KOPT-K1 (cell line): ENCODE measurements around the gene RAB38.

Source experiments
- H3K27ac ChIP-seq: fragments of 200-600 bp; sonication (generic); 2 replicates; pipeline ENCODE4 v1.5.1; 2016; ENCODE audit warnings: antibody characterized with exemption, mild to moderate bottlenecking, low read depth, low read length; ENCODE audit not compliant: poor library complexity, severe bottlenecking
- H3K36me3 ChIP-seq: fragments of 200-600 bp; sonication (generic); 2 replicates; pipeline ENCODE4 v1.5.1; 2017; ENCODE audit warnings: antibody characterized with exemption, mild to moderate bottlenecking, low read length, moderate library complexity; ENCODE audit not compliant: insufficient read depth
- H3K9me3 ChIP-seq: fragments of 200-600 bp; sonication (generic); 2 replicates; pipeline ENCODE4 v1.5.1; 2017; ENCODE audit warnings: antibody characterized with exemption, low read length, mild to moderate bottlenecking; ENCODE audit not compliant: insufficient read depth, poor library complexity, severe bottlenecking

Gene RAB38

DNA sequence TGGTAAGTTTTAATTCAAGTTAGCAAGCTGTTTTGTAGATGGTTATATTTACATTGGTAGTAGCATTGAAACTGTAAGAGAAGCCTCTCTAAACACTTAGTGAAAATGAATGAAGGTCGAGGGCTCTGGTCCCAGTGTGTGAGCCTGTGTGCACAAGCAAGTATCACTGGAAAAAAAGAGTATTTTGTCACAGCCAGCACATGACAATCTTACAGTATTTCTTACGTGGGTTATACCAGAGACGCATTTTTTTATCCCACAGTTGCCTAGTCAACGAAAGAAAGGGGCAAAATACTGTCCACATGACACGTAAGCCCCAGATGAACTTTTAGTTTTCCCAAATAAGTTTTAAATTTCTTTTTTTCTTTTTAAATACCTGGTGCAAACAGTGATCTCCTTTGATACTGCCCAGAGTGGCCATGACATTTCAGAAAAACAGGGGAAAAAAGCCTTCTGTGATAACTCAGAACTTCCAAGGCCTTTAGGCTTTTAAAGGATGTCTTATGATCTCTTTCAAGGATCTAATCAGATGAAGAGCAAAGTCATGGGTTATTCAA lies 23.5 kb downstream of the RAB38 start:
- Histone ChIP-seq H3K27ac (no peak overlapping the region), H3K9me3 (peaks cover 13% of the 10 kb centered on the region), H3K36me3 (no peaks in the 10 kb centered on the region)

DNA sequence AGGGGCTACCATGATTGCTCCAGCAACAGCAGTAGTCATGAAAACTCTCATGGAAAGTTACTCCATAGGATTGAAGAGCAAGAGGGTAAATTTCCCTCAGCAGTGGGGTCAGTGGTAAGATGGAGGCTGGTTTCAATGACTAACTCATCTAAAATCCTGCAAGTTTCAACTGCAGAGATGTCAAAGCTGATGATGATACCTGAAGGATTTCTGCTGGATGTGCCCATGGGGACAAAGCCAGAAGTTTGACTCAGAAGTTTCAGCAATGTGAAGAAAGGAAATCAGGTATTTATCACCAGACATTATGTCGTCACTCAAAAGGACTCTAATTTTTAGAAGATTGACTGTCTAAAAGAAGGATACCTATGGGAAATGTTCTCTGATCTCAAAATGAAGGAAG lies 29.1 kb downstream of the RAB38 start:
- no peak overlapping the region for H3K27ac ChIP-seq
- H3K9me3 ChIP-seq, result no peaks in the 10 kb centered on the region
- no peaks in the 10 kb centered on the region for H3K36me3 ChIP-seq

DNA sequence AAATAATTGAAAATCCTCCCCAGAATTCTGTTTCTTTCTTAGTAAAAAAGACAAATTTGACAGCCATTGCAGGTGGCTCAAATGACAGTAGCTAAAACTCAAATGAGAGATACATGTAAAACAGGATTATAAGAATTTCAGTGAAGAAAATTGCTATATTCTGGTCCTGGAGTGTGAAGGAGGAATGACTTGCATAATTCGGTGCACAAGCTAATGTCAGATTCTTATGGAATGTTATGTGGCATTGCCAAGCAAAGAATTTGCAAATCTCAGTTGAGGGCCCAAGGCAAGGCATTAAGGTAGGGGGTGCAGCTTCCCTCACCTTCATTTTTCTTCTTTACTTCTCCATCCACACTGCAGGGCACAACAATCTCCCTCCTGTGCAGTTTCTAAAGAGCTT lies 35.4 kb downstream of the RAB38 start:
- H3K27ac ChIP-seq, result no peak overlapping the region
- no peaks in the 10 kb centered on the region for H3K9me3 ChIP-seq
- no peaks in the 10 kb centered on the region for H3K36me3 ChIP-seq

DNA sequence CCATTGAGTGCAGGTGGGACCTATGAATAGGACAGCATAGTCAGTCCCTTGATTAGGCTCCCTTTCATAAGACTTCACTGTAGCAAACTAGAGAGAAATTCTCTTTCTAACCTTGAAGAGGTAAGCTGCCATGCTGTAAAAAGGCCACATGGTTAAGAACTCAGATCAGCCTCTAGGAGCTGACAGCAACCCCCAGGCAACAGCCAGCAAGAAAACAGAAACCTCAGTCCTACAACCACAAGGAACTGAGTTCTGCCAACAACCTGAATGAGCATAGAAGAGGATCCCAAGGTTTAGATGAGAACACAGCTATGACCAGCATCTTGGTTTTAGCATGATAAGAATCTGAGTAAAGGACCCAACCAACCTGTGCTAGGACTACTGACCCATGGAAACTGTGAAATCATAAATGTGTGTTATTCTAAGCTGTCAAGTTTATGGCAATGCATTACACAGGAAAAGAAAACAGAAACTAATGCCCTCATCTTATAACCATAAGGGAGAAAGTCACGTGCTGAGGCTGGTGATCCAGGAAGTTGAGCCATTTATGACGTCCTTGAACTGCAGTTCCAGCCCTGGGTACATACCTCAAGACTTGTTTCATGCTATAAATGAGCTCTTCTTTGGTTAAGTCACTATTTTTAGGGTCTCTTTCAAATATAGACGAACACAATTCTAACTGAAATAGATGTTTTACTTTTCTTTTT lies 43.3 kb downstream of the RAB38 start:
- Histone ChIP-seq H3K36me3 (no peaks in the 10 kb centered on the region), H3K9me3 (peaks cover 3% of the 10 kb centered on the region), H3K27ac (no peak overlapping the region)

DNA sequence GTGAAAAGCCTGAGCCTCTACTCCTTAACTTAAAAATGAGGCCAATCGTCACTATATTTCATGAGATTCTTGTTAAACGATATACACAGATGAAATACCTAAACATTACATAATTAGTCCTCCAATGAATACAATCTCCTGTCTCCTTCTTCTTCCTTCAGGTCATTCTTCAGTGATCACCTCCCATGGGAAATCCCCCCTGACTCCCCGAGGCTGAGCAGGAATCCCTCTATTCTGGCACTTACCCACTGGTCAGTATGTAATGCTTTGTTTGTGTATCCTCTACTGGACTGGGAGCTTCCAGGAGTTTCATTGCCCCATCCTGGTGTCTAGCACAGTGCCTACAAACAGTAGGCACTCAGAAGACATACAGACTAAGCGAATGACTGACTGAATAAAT lies 52.3 kb downstream of the RAB38 start:
- H3K27ac ChIP-seq, result no peak overlapping the region
- H3K36me3 ChIP-seq, result no peaks in the 10 kb centered on the region

DNA sequence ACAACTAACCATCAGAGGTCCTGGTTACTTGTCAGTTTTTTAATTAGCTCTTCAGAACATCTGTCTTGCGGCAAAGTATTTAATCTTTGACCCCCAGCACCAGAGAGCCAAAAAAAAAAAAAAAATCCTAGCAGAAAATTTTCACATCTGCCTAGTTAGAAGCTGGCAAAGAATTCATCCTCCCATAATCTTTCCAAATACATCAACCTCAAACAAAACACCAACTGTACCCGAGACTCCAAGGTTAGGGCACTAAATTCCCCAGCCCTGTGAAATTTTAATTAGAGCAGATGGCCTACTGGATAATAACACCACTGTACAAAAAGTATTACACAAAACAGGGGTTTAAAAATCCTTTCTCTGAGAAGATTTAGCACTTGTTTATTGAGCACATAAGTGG lies 55.7 kb downstream of the RAB38 start:
- no peaks in the 10 kb centered on the region for H3K36me3 ChIP-seq
- no peaks in the 10 kb centered on the region for H3K9me3 ChIP-seq
- no peak overlapping the region for H3K27ac ChIP-seq

More for the DNA sequence above, 52.3 kb downstream of the RAB38 start:
- no peaks in the 10 kb centered on the region for H3K9me3 ChIP-seq

DNA sequence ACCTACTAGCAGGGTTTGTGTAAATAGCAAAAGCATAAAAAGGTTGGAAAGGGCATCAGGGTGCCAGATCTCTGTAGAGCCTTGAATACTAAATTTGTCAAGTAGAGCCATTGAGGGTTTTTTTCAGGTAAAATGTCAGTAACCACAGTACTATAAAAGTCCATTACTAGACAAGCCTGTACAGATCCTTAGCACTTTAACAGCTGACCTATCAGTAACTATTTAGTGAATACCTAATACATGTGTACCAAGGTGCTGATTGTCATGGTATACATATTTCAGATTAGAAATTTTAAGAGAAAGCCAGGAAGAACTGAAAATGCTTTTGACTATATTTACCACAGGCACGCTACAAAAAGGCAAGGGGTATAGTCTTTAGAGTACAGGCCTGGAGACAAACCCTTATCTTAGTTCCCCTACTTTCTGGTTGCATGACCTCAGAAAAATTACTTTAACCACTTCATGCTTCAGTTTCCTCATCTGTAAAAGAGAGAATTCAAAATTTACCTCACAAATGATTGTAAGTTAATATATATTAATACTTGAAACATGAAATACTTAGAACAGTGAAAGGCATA lies 57.9 kb downstream of the RAB38 start:
- Histone ChIP-seq H3K36me3 (no peaks in the 10 kb centered on the region), H3K27ac (no peak overlapping the region), H3K9me3 (no peaks in the 10 kb centered on the region)

DNA sequence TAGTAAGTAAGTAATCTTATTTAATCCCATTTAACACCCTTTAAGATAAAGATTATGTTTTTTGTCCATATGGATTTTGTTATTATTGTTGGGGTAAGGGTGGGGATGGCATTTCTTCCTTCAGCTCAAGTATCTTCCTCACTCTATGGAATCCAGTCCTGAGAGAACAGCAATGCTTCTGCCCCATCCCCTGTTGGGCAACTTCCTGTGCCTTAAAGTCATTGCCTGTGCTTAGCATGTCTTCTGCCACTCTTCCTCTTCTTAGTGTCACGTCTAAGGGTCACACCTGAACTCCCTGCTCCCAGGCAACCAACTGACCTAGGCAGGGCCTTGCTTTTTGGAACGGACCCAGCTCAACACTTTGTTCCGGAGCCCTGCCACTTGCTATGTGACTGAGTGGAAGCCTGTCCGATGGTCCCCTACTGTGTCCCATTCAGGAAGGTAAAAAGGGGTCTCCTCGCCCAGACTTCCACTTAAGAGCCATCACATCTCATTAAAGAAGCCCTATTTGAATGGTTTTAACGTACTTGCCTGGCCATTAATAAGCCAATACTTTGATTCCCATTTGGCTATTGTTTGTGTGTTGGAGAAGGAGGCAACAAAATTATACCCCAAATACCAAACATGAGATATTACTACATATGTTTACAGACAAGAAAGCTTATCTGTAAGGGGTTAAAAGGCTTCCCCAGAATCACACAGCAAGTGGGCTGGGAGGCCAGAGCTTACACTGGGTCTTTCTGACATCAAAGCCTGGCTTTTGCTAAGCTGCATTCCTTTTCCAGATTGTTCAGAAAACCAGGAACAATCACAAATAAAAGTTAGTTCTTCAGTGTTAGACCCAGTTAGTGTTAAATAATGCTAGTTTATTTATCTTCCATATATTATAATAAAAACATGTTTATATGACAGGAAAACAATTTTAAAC lies 59.2 kb downstream of the RAB38 start:
- Histone ChIP-seq H3K27ac (no peak overlapping the region), H3K9me3 (no peaks in the 10 kb centered on the region), H3K36me3 (no peaks in the 10 kb centered on the region)

DNA sequence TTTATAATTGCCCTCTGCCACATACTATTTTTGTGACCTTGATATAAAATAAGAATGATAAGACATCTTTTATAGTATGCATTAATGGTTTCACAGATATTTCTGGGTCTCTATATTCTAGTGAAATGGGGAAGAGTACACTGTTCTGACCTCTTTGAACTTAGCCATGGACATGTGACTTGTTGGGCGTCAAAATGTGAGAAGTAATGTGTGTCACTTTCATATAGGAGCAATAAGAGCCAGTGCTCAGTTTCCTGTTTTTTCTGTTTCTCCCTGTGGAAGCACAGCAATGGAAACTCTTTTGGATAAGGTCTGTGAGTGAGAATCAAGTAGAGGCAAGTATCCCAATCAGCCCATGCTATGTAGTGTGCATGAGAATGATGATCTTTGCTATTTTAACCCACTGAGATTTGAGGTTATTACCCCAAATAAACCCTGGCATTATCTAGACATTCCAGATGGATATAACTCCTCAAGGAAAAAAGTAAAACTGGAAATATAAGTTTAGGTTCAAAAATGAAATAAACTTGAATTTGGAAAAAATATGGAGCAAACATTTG lies 60.7 kb downstream of the RAB38 start:
- Histone ChIP-seq H3K27ac (no peak overlapping the region), H3K36me3 (no peaks in the 10 kb centered on the region), H3K9me3 (no peaks in the 10 kb centered on the region)

DNA sequence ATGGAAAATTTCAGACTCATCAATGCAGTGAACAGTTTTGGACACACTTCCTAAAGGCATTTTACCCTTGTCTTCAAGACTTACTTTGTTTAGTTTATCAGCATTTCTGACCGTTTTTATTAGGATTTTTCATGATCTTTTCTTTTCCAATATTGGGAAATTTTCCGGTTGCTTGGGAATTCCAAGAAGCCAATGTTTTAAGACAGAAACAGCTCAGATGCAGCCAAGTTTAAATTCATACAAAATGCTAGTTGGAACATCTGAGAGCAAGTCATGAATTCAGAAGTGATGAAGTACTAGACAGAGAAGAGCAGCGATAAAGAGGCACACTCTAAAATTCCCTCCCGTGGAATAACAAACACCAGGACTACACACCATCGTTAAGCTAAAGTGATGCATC lies 68.6 kb downstream of the RAB38 start:
- H3K36me3 ChIP-seq, result no peaks in the 10 kb centered on the region
- H3K27ac ChIP-seq, result no peak overlapping the region
- no peaks in the 10 kb centered on the region for H3K9me3 ChIP-seq

DNA sequence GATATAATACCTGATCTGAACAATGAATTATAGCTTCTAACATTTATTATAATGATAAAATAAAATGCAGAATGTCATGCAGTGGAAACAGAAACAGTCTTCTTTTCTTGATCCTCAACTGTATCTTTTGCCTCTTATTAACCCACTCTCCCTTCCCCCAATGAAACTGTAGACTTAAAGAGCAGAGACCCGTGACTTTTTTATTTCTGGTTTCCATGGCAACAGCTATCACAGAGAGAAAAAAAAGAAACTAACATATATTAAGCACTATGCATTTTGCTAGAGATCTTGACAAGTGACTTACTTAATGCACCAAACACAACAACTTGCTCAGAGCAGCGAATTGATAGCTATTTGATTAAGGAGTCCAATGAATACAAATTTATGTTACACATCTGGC lies 69.3 kb downstream of the RAB38 start:
- Histone ChIP-seq H3K36me3 (no peaks in the 10 kb centered on the region), H3K27ac (no peak overlapping the region), H3K9me3 (no peaks in the 10 kb centered on the region)

DNA sequence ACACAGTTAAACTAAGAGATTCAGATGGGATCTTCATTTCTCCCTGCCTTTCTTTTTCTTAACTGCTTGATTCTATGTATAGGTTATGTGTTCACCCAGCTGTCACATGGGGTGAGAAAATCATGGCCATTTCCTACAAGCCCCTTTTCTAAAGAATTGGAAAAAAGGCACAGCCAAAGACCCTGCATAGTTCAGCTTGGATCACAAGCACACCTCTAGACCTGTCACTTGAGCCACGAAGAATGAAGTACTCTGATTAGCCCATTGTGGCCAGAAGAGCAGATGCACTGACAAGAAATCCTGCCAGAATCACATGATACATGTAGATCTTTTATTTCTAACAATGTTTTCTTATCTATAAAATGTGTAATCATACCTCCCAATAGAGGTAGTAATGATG lies 69.7 kb downstream of the RAB38 start:
- no peaks in the 10 kb centered on the region for H3K36me3 ChIP-seq
- H3K27ac ChIP-seq, result no peak overlapping the region
- H3K9me3 ChIP-seq, result no peaks in the 10 kb centered on the region

DNA sequence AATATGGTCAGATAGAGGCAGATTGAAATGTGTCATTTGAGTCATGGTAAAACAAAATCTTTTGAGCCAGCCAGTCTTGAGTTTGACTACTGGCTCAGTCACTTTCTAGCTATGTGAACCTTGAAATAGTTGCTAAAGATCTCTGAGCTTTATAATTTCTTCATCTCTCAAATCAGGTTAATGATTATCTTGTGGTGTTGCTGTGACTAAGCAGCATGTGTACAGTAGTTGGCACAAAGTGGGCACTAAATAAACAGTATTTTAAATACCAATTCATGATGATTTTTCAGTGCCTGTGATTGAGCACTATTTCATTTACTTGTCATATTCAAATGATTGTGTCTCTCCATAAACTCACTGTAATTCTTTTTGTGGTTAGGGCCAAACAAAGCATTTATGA lies 70.8 kb downstream of the RAB38 start:
- Histone ChIP-seq H3K27ac (no peak overlapping the region), H3K9me3 (no peaks in the 10 kb centered on the region), H3K36me3 (no peaks in the 10 kb centered on the region)

DNA sequence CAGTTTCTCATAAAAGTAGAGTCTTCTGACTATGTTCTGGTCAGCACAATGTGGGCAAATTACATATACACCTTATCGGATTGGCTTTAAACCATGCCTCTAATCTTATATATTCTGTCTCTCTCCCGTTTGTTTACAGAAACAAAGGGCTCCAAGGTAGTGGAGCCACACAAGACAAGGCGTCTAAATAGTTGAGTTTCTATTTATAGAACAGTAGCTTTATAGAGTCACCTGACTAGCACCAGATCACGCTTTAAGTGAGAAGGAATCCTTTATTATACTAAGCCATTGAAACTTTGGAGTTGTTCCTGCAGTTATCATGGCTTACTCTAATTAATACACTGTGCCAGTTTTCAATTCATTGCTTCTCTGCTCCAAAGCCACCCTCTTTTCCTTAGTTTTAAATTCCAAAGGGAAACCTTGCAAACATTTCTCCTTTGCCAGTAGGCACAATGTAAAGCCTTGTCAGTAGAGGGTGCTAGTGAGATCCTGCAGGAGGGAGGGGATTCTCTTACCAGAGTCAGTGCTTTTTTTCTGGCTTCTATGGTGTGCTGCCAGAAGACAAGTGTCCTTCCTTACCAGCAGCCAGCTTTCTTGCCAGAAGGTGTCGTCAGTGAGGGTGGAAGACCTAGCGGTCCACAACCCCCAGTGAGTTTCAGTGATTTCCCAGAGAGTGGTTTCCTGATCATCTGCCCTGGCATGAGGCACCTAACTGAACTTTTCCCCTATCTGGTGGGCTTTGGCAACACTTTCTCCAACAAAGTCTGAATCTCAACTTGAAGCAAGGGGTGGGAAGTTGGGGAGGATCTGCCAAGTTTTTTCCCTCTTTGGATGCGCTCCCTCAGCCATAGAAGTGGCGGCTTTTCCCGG lies 71.7 kb downstream of the RAB38 start:
- Histone ChIP-seq H3K27ac (no peak overlapping the region), H3K9me3 (no peaks in the 10 kb centered on the region), H3K36me3 (no peaks in the 10 kb centered on the region)
